Metanephros (tissue), 2 donors: ENCODE data around the gene NAA25. TPM values are rescaled to one million over a fixed set of nuclear protein-coding genes. Genes with fewer than 3 reads are reported as not detected.

ENCODE experiments used
- small RNA-seq: library from RNA; depleted of rRNA; stranded (forward); fragments of <200 nt; gene quantifications from one replicate; pipeline ENCODE3, GENCODE V24; 2014; ENCODE audit warnings: low replicate concordance
- total RNA-seq: library from RNA; depleted of rRNA; stranded (reverse); fragments of >200 nt; gene quantifications from one replicate; pipeline ENCODE4 v1.2.3, GENCODE V29; 2014

NAA25 gene
- 24.2 TPM for total RNA-seq

GRCh38 chr12:112108202-112109079, at the start of gene NAA25:
Gene NAA25, minus strand, starts transcription at chr12:112108783. Its CDS starts 10 bp downstream, at chr12:112108773.

GRCh38 chr12:112125250-112125999, 16.8 kb upstream of the NAA25 start, which contains the start of gene TRAFD1:
Gene TRAFD1, plus strand, starts transcription at chr12:112125560. Its CDS starts 4,963 bp downstream, at chr12:112130523.

GRCh38 chr12:112012775-112013600, 95.6 kb downstream of the NAA25 start, which contains the start of the genes ERP29 and TMEM116:
Gene ERP29, plus strand, starts transcription at chr12:112013426. Its CDS starts 40 bp downstream, at chr12:112013466.
Gene TMEM116, minus strand, starts transcription at chr12:112013165. Its CDS starts 7,895 bp downstream, at chr12:112005270.

Small RNA genes within 50 kb of the gene (small RNA-seq; reads per million reads assigned to genes)
- gene AC004024.1 = not detected
- not detected for gene MIR3657
- not detected for gene RF00019

Other genes with a start within 250 kb of the NAA25 start
- 48.7 TPM for gene TMEM116, start 95.6 kb downstream of the NAA25 start, total RNA-seq
- gene ERP29, start 95.4 kb downstream of the NAA25 start, total RNA-seq = 84.5 TPM
- 28.0 TPM for gene TRAFD1, start 16.8 kb upstream of the NAA25 start, total RNA-seq